A673 (cell line): Measurements from ENCODE around the gene PARVA. TPM values are rescaled to one million over a fixed set of nuclear protein-coding genes. Genes with fewer than 3 reads are reported as not detected.

ENCODE experiments used
- BruUV-seq: library from RNA; stranded (reverse); fragments of 400-500 nt; replicated peaks from 2 replicates; lab custom pipeline; 2021; lab: Mats Ljungman, UMichigan
- CTCF ChIA-PET: fragments of 300-600 bp; sonication (Branson Sonifier 250); formaldehyde crosslinking; loops from one replicate; lab custom pipeline; 2022; ENCODE audit warnings: antibody characterized with exemption; lab: Charles Lee
- POLR2A ChIA-PET: fragments of 300-600 bp; sonication (Branson Sonifier 250); formaldehyde crosslinking; loops from one replicate; lab custom pipeline; 2022; ENCODE audit warnings: antibody characterized with exemption; ENCODE audit not compliant: low non-redundant PET; lab: Charles Lee
- DNase-seq: peaks from one replicate; pipeline ENCODE4 v3.0.0-alpha.2; 2015; ENCODE audit warnings: low spot score
- H3K27ac ChIP-seq: fragments of 200-600 bp; sonication (generic); 2 replicates; pipeline ENCODE4 v1.5.1; 2016; ENCODE audit warnings: mixed run types, low read depth, mild to moderate bottlenecking, mixed read lengths, antibody characterized with exemption, low read length; ENCODE audit not compliant: poor library complexity, severe bottlenecking
- H3K27me3 ChIP-seq: fragments of 200-600 bp; sonication (generic); replicated peaks from 2 replicates; pipeline ENCODE4 v1.6.1; 2017; ENCODE audit warnings: mixed run types, low read depth, mild to moderate bottlenecking, mixed read lengths, antibody characterized with exemption, low read length; ENCODE audit not compliant: insufficient read depth, poor library complexity
- H3K36me3 ChIP-seq: fragments of 200-600 bp; sonication (generic); 2 replicates; pipeline ENCODE4 v1.6.1; 2016; ENCODE audit warnings: mixed run types, mild to moderate bottlenecking, mixed read lengths, antibody characterized with exemption, low read length; ENCODE audit not compliant: insufficient read depth, poor library complexity, severe bottlenecking
- H3K4me1 ChIP-seq: fragments of 200-600 bp; sonication (generic); 2 replicates; pipeline ENCODE4 v1.6.1; 2017; ENCODE audit warnings: mixed run types, mild to moderate bottlenecking, mixed read lengths, antibody characterized with exemption, low read length; ENCODE audit not compliant: insufficient read depth, poor library complexity, severe bottlenecking
- H3K4me3 ChIP-seq: fragments of 200-600 bp; sonication (generic); 2 replicates; pipeline ENCODE4 v1.5.1; 2016; ENCODE audit warnings: low read depth, mixed run types, mild to moderate bottlenecking, mixed read lengths, low read length; ENCODE audit not compliant: poor library complexity, severe bottlenecking
- H3K9me3 ChIP-seq: fragments of 200-600 bp; sonication (generic); 2 replicates; pipeline ENCODE4 v1.6.1; 2016; ENCODE audit warnings: mixed run types, low read depth, mild to moderate bottlenecking, mixed read lengths, antibody characterized with exemption, low read length; ENCODE audit not compliant: poor library complexity, severe bottlenecking
- CTCF ChIP-seq: fragments of 300-800, 200-600 bp; sonication (generic); conservative IDR thresholded peaks from 2 replicates; pipeline ENCODE4 v1.5.1; 2017; ENCODE audit warnings: low read depth, mild to moderate bottlenecking, antibody characterized with exemption, low read length, moderate library complexity, mixed read lengths
- EZH2 ChIP-seq: fragments of 200-600 bp; sonication (generic); IDR thresholded peaks from 2 replicates; pipeline ENCODE4 v1.6.1; 2017; ENCODE audit warnings: borderline replicate concordance, low read depth, mild to moderate bottlenecking, mixed read lengths, antibody characterized with exemption, low read length; ENCODE audit not compliant: poor library complexity, severe bottlenecking
- intact Hi-C: fragments of 100-400 bp; cut with micrococcal nuclease; formaldehyde crosslinking; loops from one replicate; pipeline ENCODE4 v1.10.0; 2022; ENCODE audit not compliant: unreplicated experiment
- total RNA-seq: library from RNA; stranded (reverse); gene quantifications from 2 replicates; pipeline ENCODE4 v1.2.3, GENCODE V29; 2021

PARVA gene
- total RNA-seq, 1 experiment from 2014 or later = 15.2 TPM

DNA sequence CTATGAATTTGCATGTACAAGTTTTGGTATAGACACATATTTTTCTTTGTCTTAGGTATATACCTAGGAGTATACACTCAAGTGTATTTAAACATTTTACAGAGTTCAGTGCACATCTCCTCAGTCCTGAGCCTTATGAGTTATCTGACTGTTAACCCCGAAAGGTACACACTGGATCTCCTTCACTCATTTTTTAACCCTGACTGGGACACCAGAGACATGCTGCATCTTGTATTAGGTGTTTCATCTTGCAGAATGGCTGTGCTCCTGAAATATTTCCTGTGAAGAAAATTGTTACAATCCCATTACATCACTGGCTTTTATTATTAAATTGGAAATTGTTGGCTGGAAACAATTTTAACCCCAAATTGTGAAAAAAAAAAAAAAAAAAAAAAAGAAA, 15.3 kb downstream of the PARVA start:
- TF ChIP-seq EZH2 = no peak
- TF ChIP-seq CTCF = no peak
- Histone ChIP-seq H3K4me3 (no peak overlapping the region), H3K27ac (no peak overlapping the region), H3K27me3 (no peaks in the 10 kb centered on the region), H3K9me3 (peaks cover 3% of the 10 kb centered on the region), H3K4me1 (no peaks in the 10 kb centered on the region), H3K36me3 (no peaks in the 10 kb centered on the region)
- ChIA-PET CTCF (no interaction called here), POLR2A (no interaction called here)
- no TSS peak for BruUV-seq
- intact Hi-C loops = no loop called here
- DNase-seq = no peak

DNA sequence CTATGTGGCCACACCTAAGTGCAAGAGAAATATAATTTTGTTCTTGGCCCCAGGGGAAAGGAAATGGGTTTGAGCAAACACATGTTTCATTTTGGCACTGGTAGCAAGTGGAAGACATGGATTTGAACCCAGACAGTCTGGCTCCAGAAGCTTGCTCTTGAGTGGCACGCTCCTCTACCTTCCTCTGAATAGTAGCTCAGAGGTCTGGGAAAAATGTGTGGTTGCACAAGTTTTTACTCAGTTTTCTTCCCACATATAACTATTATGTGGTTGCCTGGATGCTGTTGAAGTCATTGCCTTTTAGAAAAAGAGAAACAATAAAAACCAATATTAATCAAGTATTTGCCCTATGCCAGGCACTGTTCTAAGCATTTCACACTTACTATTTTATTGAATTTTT, 16.3 kb downstream of the PARVA start:
- TF ChIP-seq CTCF = no peak
- TF ChIP-seq EZH2 = no peak
- Histone ChIP-seq H3K4me3 (no peak overlapping the region), H3K27ac (no peak overlapping the region), H3K9me3 (peaks cover 3% of the 10 kb centered on the region), H3K36me3 (no peaks in the 10 kb centered on the region), H3K4me1 (no peaks in the 10 kb centered on the region), H3K27me3 (no peaks in the 10 kb centered on the region)
- intact Hi-C loops = no loop called here
- ChIA-PET POLR2A (no interaction called here), CTCF (no interaction called here)
- BruUV-seq = no TSS peak
- no peak for DNase-seq

- no peak for DNase-seq
- intact Hi-C loops = no loop called here
- peaks cover 3% of the 10 kb centered on the region for H3K9me3 ChIP-seq
- H3K36me3 ChIP-seq = no peaks in the 10 kb centered on the region
- CTCF ChIA-PET = no interaction called here
- no peak overlapping the region for H3K4me3 ChIP-seq
- POLR2A ChIA-PET = no interaction called here
- no peak overlapping the region for H3K27ac ChIP-seq
- H3K27me3 ChIP-seq = no peaks in the 10 kb centered on the region
- TF ChIP-seq EZH2 (no peak), CTCF (no peak)
- no peaks in the 10 kb centered on the region for H3K4me1 ChIP-seq
- BruUV-seq = no TSS peak
These were observed 17.2 kb downstream of the PARVA start for GRCh38 chr11:12394601-12395000.
